22Rv1 (cell line): ENCODE measurements around the gene IQSEC3.

Experiments
- H3K27ac ChIP-seq: fragments of 450-650 bp; 2 replicates; pipeline ENCODE4 v1.5.1; 2017
- CTCF ChIP-seq: fragments of 450-650 bp; IDR thresholded peaks from 2 replicates; pipeline ENCODE4 v1.5.1; 2017; ENCODE audit warnings: mild to moderate bottlenecking
- ZFX ChIP-seq: fragments of 450-650 bp; IDR thresholded peaks from 2 replicates; pipeline ENCODE4 v1.6.1; 2017; ENCODE audit warnings: antibody characterized with exemption, borderline replicate concordance

IQSEC3 gene

DNA sequence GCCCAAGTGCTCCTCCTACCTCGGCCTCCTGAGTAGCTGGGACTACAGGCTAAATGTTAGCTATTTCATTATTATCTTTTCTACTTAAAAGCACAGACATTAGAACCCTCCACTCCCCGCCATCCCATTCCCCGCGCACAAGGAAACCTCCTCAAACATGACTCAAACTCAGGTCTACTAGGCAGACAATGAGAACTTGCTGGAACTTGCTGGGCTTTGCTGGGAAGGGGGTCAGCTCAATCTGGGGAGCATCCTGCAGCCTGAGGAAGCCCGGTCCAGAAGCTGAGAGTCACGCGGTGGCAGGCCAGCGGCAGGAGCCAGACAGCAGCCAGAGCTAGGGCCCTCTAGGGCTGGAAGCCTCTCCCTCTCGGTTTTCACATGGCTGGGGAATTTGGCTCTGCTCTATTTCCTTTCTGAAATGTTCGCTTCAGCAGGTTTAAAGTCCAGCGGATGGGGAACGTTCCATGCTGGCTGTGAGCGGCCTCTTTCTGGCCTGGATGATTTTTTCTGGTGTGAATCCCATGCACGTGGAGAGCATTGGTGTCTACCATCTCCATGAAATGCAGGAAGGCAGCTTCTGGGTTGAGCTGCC lies 78.9 kb downstream of the IQSEC3 start:
- no peak overlapping the region for H3K27ac ChIP-seq
- TF ChIP-seq CTCF, result no peak
- no peak for TF ChIP-seq ZFX

GRCh38 chr12:147242-147641 lies 80.7 kb downstream of the IQSEC3 start:
- TF ChIP-seq ZFX (no peak), CTCF (no peak)
- H3K27ac ChIP-seq, result no peak overlapping the region

GRCh38 chr12:148676-149416 lies 82.3 kb downstream of the IQSEC3 start:
- TF ChIP-seq CTCF (no peak), ZFX (no peak)
- H3K27ac ChIP-seq, result no peak overlapping the region

- no peak for TF ChIP-seq ZFX
- no peak for TF ChIP-seq CTCF
- no peak overlapping the region for H3K27ac ChIP-seq
Measured at GRCh38 chr12:151579-151978, 85.0 kb downstream of the IQSEC3 start.

- TF ChIP-seq CTCF, result no peak
- no peak for TF ChIP-seq ZFX
- no peak overlapping the region for H3K27ac ChIP-seq
Measured at GRCh38 chr12:152440-152839, 85.9 kb downstream of the IQSEC3 start.

GRCh38 chr12:153080-153746 lies 86.6 kb downstream of the IQSEC3 start:
- H3K27ac ChIP-seq, result no peak overlapping the region
- TF ChIP-seq CTCF, result peak; percentile 96
- no peak for TF ChIP-seq ZFX

GRCh38 chr12:154058-154457 lies 87.5 kb downstream of the IQSEC3 start:
- H3K27ac ChIP-seq, result no peak overlapping the region
- TF ChIP-seq ZFX, result no peak
- TF ChIP-seq CTCF, result no peak
